Vagina (tissue), 2 donors: ENCODE measurements around the gene PGM1.

ENCODE experiments used
- CTCF ChIP-seq, 3 experiments: fragments of 450-650 bp in 2 of 3; fragments of 200-600 bp in 1 of 3; sonication (generic) in 1 of 3; IDR thresholded peaks; one replicate each; pipeline ENCODE4 v1.5.1; 2017 to 2019; ENCODE audit warnings: antibody characterized with exemption in 3 of 3, mild to moderate bottlenecking in 2 of 3, moderate library complexity in 2 of 3
- POLR2A ChIP-seq, 2 donors: fragments of 450-650 bp; IDR thresholded peaks; one replicate each; pipeline ENCODE4 v1.6.1; 2017; ENCODE audit warnings: antibody characterized with exemption in 2 of 2, mild to moderate bottlenecking in 2 of 2, moderate library complexity in 2 of 2
- POLR2AphosphoS5 ChIP-seq, 2 donors: sonication (generic); formaldehyde crosslinking; IDR thresholded peaks; one replicate each; pipeline ENCODE4 v1.9.0; 2017; ENCODE audit warnings: antibody characterized with exemption in 2 of 2, mild to moderate bottlenecking in 2 of 2, low read depth in 1 of 2; ENCODE audit not compliant: insufficient read depth in 1 of 2

GRCh38 chr1:63623952-63624351, 30.7 kb downstream of the PGM1 start:
- TF ChIP-seq POLR2AphosphoS5 (IDR thresholded peaks at IDR 0.05; ENCODE audit: insufficient read depth in 1 of 2, low read depth in 1 of 2), result no peak
- TF ChIP-seq CTCF (IDR thresholded peaks at IDR 0.05), result no peak
- TF ChIP-seq POLR2A (IDR thresholded peaks at IDR 0.05), result no peak
